Measurements from ENCODE around the gene STPG4.

DNA sequence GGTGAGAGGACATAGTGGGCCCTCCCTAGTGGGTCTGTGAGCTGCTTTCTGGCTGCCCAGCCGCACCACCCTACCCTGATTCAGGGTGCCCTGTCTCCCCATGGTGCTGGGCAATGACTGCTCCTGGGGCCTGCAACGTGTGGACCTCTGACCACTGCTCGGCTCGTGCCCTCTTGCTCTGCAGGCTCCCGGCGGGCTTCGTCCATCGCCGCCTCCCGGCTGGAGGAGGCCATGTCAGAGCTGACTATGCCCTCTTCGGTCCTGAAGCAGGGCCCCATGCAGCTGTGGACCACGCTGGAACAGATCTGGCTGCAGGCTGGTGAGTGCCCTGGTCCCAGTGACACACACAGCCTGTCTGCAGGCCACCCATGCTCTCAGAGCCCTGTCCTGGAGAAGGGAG lies 103.5 kb downstream of the STPG4 start:
- TF ChIP-seq, protein P1, sequence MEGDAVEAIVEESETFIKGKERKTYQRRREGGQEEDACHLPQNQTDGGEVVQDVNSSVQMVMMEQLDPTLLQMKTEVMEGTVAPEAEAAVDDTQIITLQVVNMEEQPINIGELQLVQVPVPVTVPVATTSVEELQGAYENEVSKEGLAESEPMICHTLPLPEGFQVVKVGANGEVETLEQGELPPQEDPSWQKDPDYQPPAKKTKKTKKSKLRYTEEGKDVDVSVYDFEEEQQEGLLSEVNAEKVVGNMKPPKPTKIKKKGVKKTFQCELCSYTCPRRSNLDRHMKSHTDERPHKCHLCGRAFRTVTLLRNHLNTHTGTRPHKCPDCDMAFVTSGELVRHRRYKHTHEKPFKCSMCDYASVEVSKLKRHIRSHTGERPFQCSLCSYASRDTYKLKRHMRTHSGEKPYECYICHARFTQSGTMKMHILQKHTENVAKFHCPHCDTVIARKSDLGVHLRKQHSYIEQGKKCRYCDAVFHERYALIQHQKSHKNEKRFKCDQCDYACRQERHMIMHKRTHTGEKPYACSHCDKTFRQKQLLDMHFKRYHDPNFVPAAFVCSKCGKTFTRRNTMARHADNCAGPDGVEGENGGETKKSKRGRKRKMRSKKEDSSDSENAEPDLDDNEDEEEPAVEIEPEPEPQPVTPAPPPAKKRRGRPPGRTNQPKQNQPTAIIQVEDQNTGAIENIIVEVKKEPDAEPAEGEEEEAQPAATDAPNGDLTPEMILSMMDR (IDR thresholded peaks at IDR 0.05): no peak
- TF ChIP-seq POLR2A (IDR thresholded peaks at IDR 0.05): no peak
